ENCODE measurements around the gene DOCK2. TPM values are rescaled to one million over a fixed set of nuclear protein-coding genes. Genes with fewer than 3 reads are reported as not detected.

The DOCK2 gene
- polyA plus RNA-seq, 1 donor (not counting 4 experiments of a cell fraction or from before 2014, with no cell fraction given), result 0.21 TPM

GRCh38 chr5:169768416-169768815 is 131.3 kb downstream of the DOCK2 start:
- Histone ChIP-seq H3K27me3 (ENCODE audit: control insufficient read depth, extremely low read depth, insufficient read depth, low read length) (no peaks in the 10 kb centered on the region), H3K4me3 (ENCODE audit: control insufficient read depth in 2 of 3, extremely low read depth in 1 of 3, insufficient read depth in 2 of 3, low read depth in 1 of 3, low read length in 3 of 3) (no peak overlapping the region), H3K4me1 (ENCODE audit: control insufficient read depth, extremely low read depth, insufficient read depth, low read length) (peaks cover 10% of the 10 kb centered on the region), H3K4me2 (ENCODE audit: control insufficient read depth, extremely low read depth, insufficient read depth, low read depth, low read length) (no peak overlapping the region), H3K9me1 (ENCODE audit: control insufficient read depth, extremely low read depth, insufficient read depth, low read length) (no peaks in the 10 kb centered on the region), H3K79me2 (ENCODE audit: control insufficient read depth, insufficient read depth, low read length) (no peaks in the 10 kb centered on the region), H3K9ac (ENCODE audit: control insufficient read depth, extremely low read depth, insufficient read depth, low read length) (no peak overlapping the region), H3K36me3 (ENCODE audit: control insufficient read depth in 2 of 2, extremely low read depth in 1 of 2, insufficient read depth in 2 of 2, low read length in 2 of 2) (no peaks in the 10 kb centered on the region), H2AFZ (ENCODE audit: control insufficient read depth, low read length) (no peak overlapping the region), H4K20me1 (ENCODE audit: control insufficient read depth, extremely low read depth, insufficient read depth, low read length) (no peaks in the 10 kb centered on the region), H3K27ac (ENCODE audit: control insufficient read depth, insufficient read depth, low read length) (no peak overlapping the region), H3K9me3 (ENCODE audit: control insufficient read depth, low read depth, low read length) (no peaks in the 10 kb centered on the region)
- no peak for FAIRE-seq
- TF ChIP-seq CTCF (optimal IDR thresholded peaks at IDR 0.05 in 1 of 3, IDR thresholded peaks at IDR 0.05 in 1 of 3, conservative IDR thresholded peaks at IDR 0.05 in 1 of 3; ENCODE audit: extremely low read depth in 1 of 3, insufficient read depth in 2 of 3, low read length in 3 of 3), result no peak
- no peak for TF ChIP-seq EZH2 (IDR thresholded peaks at IDR 0.05; ENCODE audit: low read length)
- dilution Hi-C loops (cut with MboI; ENCODE audit: extremely low pct_ligation_motif_present, low sequenced_read_pairs), result no loop called here
- DNase-seq (ENCODE audit: low read depth, low spot score), result no peak

- no peaks in the 10 kb centered on the region for H3K36me3 ChIP-seq (ENCODE audit: control insufficient read depth in 2 of 2, extremely low read depth in 1 of 2, insufficient read depth in 2 of 2, low read length in 2 of 2)
- TF ChIP-seq EZH2 (IDR thresholded peaks at IDR 0.05; ENCODE audit: low read length) (no peak), CTCF (optimal IDR thresholded peaks at IDR 0.05 in 1 of 3, IDR thresholded peaks at IDR 0.05 in 1 of 3, conservative IDR thresholded peaks at IDR 0.05 in 1 of 3; ENCODE audit: extremely low read depth in 1 of 3, insufficient read depth in 2 of 3, low read length in 3 of 3) (no peak)
- peaks cover 8% of the 10 kb centered on the region for H3K4me1 ChIP-seq (ENCODE audit: control insufficient read depth, extremely low read depth, insufficient read depth, low read length)
- no peaks in the 10 kb centered on the region for H3K79me2 ChIP-seq (ENCODE audit: control insufficient read depth, insufficient read depth, low read length)
- H3K9ac ChIP-seq (ENCODE audit: control insufficient read depth, extremely low read depth, insufficient read depth, low read length), result no peak overlapping the region
- DNase-seq (ENCODE audit: low read depth, low spot score), result no peak
- no peaks in the 10 kb centered on the region for H3K9me1 ChIP-seq (ENCODE audit: control insufficient read depth, extremely low read depth, insufficient read depth, low read length)
- FAIRE-seq, result no peak
- H3K4me2 ChIP-seq (ENCODE audit: control insufficient read depth, extremely low read depth, insufficient read depth, low read depth, low read length), result no peak overlapping the region
- dilution Hi-C loops (cut with MboI; ENCODE audit: extremely low pct_ligation_motif_present, low sequenced_read_pairs), result no loop called here
- H3K27me3 ChIP-seq (ENCODE audit: control insufficient read depth, extremely low read depth, insufficient read depth, low read length), result no peaks in the 10 kb centered on the region
- H2AFZ ChIP-seq (ENCODE audit: control insufficient read depth, low read length), result no peak overlapping the region
- no peaks in the 10 kb centered on the region for H4K20me1 ChIP-seq (ENCODE audit: control insufficient read depth, extremely low read depth, insufficient read depth, low read length)
- H3K9me3 ChIP-seq (ENCODE audit: control insufficient read depth, low read depth, low read length), result no peaks in the 10 kb centered on the region
- H3K27ac ChIP-seq (ENCODE audit: control insufficient read depth, insufficient read depth, low read length), result no peak overlapping the region
- no peak overlapping the region for H3K4me3 ChIP-seq (ENCODE audit: control insufficient read depth in 2 of 3, extremely low read depth in 1 of 3, insufficient read depth in 2 of 3, low read depth in 1 of 3, low read length in 3 of 3)
These were observed 133.0 kb downstream of the DOCK2 start for GRCh38 chr5:169770109-169770508.

All from keratinocyte (primary cell).